Measurements from ENCODE around the gene SEC16B. TPM values are rescaled to one million over a fixed set of nuclear protein-coding genes. Genes with fewer than 3 reads are reported as not detected.

The SEC16B gene
- total and polyA plus RNA-seq, 2 experiments from 2014 or later = 0.53 to 0.63 TPM

DNA sequence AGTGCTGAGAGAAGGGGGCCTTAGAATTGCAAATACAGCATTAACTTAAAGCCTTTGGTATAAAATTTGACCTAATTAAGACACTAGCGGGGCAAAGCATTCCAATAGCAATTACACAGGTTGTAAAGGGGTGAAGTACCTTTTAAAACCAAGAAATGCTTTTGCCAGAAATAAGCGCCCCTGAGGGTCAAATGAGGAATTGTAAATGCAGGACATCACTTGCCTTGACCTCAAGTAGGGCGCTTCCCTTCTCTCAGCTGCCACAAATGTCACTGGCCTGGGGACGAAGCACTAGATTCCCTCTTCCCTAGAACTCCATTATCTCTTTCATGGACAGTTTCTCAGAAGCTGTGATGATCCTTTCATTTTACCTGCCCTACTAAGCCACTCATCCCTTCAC is 48.3 kb downstream of the SEC16B start:
- H3K4me3 ChIP-seq = no peak overlapping the region
- no peaks in the 10 kb centered on the region for H3K36me3 ChIP-seq
- no peaks in the 10 kb centered on the region for H3K4me1 ChIP-seq (ENCODE audit: low read depth)
- TF ChIP-seq, protein P1, sequence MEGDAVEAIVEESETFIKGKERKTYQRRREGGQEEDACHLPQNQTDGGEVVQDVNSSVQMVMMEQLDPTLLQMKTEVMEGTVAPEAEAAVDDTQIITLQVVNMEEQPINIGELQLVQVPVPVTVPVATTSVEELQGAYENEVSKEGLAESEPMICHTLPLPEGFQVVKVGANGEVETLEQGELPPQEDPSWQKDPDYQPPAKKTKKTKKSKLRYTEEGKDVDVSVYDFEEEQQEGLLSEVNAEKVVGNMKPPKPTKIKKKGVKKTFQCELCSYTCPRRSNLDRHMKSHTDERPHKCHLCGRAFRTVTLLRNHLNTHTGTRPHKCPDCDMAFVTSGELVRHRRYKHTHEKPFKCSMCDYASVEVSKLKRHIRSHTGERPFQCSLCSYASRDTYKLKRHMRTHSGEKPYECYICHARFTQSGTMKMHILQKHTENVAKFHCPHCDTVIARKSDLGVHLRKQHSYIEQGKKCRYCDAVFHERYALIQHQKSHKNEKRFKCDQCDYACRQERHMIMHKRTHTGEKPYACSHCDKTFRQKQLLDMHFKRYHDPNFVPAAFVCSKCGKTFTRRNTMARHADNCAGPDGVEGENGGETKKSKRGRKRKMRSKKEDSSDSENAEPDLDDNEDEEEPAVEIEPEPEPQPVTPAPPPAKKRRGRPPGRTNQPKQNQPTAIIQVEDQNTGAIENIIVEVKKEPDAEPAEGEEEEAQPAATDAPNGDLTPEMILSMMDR (IDR thresholded peaks at IDR 0.05; ENCODE audit: low read depth, low read length) = no peak
- H3K9me3 ChIP-seq (ENCODE audit: low read depth) = no peaks in the 10 kb centered on the region
- no peak for DNase-seq (ENCODE audit: low read depth in 1 of 2, low spot score in 1 of 2)
- H3K27ac ChIP-seq = no peak overlapping the region
- H3K27me3 ChIP-seq = no peaks in the 10 kb centered on the region

DNA sequence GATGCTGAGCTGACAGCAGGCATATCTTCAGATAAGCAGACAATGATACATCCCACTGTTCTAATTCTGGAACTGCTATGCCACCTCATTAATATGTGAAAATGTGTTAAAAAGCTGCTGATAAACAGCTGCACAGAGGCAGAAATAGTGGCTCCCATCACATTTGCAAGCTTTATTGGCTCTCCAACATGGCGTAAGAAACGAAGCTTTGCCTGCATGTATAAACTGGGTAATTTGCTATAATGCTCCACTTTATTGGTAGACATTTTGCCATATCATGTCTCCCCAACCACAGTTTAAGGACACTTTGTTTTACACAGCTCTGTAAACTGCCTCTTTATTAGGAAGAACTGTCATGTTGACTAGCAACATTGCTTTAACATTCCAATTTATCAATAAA is 49.8 kb downstream of the SEC16B start:
- TF ChIP-seq, protein P1 (IDR thresholded peaks at IDR 0.05; ENCODE audit: low read depth, low read length) = no peak
- no peaks in the 10 kb centered on the region for H3K36me3 ChIP-seq
- no peak for DNase-seq (ENCODE audit: low read depth in 1 of 2, low spot score in 1 of 2)
- no peaks in the 10 kb centered on the region for H3K27me3 ChIP-seq
- no peaks in the 10 kb centered on the region for H3K9me3 ChIP-seq (ENCODE audit: low read depth)
- no peak overlapping the region for H3K27ac ChIP-seq
- H3K4me3 ChIP-seq = no peak overlapping the region
- H3K4me1 ChIP-seq (ENCODE audit: low read depth) = no peaks in the 10 kb centered on the region

DNA sequence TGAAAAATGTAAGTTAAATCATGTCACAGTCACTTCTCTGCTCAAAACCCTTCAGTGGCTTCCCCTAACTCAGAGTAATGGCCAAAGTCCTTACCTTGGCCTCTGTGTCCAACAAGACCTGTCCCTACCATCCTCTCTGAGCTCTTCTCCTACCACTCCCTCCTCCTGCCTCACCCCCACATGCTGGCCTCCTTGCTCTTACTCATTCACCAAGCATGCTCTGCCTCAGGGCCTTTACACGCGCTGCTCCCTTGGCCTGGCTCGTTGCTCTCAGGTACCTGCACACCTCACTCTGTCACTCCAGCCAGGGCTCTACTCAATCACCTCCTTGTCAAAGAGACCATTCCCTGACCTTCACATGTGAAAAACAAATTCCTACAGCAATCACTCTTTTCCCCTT is 54.2 kb downstream of the SEC16B start:
- H3K27me3 ChIP-seq = peaks cover 3% of the 10 kb centered on the region
- no peaks in the 10 kb centered on the region for H3K36me3 ChIP-seq
- DNase-seq (ENCODE audit: low read depth in 1 of 2, low spot score in 1 of 2) = no peak
- H3K4me1 ChIP-seq (ENCODE audit: low read depth) = no peaks in the 10 kb centered on the region
- H3K27ac ChIP-seq = no peak overlapping the region
- H3K4me3 ChIP-seq = no peak overlapping the region
- TF ChIP-seq, protein P1 (IDR thresholded peaks at IDR 0.05; ENCODE audit: low read depth, low read length) = no peak
- no peaks in the 10 kb centered on the region for H3K9me3 ChIP-seq (ENCODE audit: low read depth)

DNA sequence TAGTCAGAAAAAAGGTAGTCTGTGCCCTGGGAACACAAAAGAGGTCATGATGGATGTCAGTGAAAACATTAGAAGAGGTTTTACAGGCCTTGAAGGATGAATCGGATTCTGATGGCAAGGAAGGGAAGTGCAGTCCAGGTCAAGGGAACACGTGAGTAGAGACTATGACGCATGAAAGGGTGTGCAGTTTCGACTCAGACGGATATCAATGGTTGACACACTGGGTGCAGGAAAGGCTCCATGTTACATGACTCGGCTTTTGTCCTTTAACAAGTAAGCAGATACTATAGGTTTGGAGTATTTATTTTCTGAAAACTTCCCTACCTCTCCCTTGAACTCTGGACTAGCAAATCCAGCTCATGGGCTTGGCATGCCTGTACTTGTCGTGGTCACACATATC is 55.3 kb downstream of the SEC16B start:
- H3K27ac ChIP-seq = no peak overlapping the region
- no peaks in the 10 kb centered on the region for H3K9me3 ChIP-seq (ENCODE audit: low read depth)
- TF ChIP-seq, protein P1 (IDR thresholded peaks at IDR 0.05; ENCODE audit: low read depth, low read length) = no peak
- H3K4me1 ChIP-seq (ENCODE audit: low read depth) = no peaks in the 10 kb centered on the region
- H3K27me3 ChIP-seq = peaks cover 3% of the 10 kb centered on the region
- no peaks in the 10 kb centered on the region for H3K36me3 ChIP-seq
- DNase-seq (ENCODE audit: low read depth in 1 of 2, low spot score in 1 of 2) = no peak
- no peak overlapping the region for H3K4me3 ChIP-seq

DNA sequence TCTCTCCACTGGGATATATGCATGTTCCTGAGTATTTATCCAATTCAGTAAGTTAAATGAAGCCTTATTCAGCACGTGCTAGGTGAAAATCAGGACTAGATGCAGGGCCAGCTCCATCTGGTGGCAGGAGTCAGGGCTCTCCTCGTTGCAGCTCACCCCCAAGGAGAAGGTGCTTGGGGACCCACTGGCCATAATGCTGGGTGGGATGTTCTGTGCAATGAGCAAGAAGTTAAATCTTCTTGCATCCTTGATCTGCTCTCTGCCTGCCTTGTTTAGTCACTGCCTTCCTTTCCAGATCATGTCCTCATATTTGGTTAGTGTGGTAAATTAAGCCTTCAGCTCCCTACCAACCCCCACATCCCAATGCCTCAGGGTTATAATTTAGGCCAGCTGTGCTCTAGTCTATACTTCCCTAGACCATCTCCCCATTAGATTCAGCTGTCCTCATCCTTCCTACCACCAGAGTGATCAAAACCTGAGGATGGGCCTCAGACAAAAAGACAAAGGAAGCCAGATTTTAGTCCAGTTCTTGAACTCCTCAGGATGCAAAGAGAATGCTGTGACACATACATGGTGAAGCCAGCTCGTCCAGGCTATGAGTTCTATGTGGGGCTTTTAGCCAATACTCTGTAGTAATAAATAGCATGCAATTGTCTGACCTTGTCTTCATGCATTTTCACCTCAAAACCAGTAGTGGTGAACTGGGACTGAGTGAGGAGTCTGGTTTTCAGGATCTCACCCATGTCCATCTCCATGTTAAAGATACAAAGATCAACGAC is 55.9 kb downstream of the SEC16B start:
- H3K4me3 ChIP-seq = no peak overlapping the region
- H3K36me3 ChIP-seq = no peaks in the 10 kb centered on the region
- H3K27me3 ChIP-seq = peaks cover 3% of the 10 kb centered on the region
- H3K9me3 ChIP-seq (ENCODE audit: low read depth) = no peaks in the 10 kb centered on the region
- no peak overlapping the region for H3K27ac ChIP-seq
- TF ChIP-seq, protein P1 (IDR thresholded peaks at IDR 0.05; ENCODE audit: low read depth, low read length) = peak; percentile 72
- DNase-seq (ENCODE audit: low read depth in 1 of 2, low spot score in 1 of 2) = peak; percentile 42 to 56
- no peaks in the 10 kb centered on the region for H3K4me1 ChIP-seq (ENCODE audit: low read depth)

Measured in cardiac muscle cell (in vitro differentiated cells and primary cell).